MM.1S (cell line): ENCODE results near the gene ADCYAP1R1.

ENCODE experiments used
- DNase-seq: peaks from one replicate; pipeline ENCODE4 v3.0.0-alpha.2; 2015
- H2AFZ ChIP-seq: fragments of 300-600 bp; sonication (generic); 2 replicates; pipeline ENCODE4 v1.6.0; 2016; ENCODE audit warnings: antibody characterized with exemption, low read length
- H3F3A ChIP-seq: fragments of 300-600 bp; sonication (generic); 2 replicates; pipeline ENCODE4 v1.6.1; 2016; ENCODE audit warnings: mild to moderate bottlenecking, antibody characterized with exemption, low read length, moderate library complexity, mixed read lengths; ENCODE audit not compliant: insufficient read depth
- H3K27ac ChIP-seq: fragments of 300-600 bp; sonication (generic); 2 replicates; pipeline ENCODE4 v1.5.1; 2016; ENCODE audit warnings: mild to moderate bottlenecking, low read length
- H3K27me3 ChIP-seq: fragments of 300-600 bp; sonication (generic); replicated peaks from 2 replicates; pipeline ENCODE4 v1.6.0; 2016; ENCODE audit warnings: low read length; ENCODE audit not compliant: insufficient read depth
- H3K36me3 ChIP-seq: fragments of 300-600 bp; sonication (generic); replicated peaks from 2 replicates; pipeline ENCODE4 v1.6.1; 2016; ENCODE audit warnings: mild to moderate bottlenecking, low read length, mixed read lengths; ENCODE audit not compliant: insufficient read depth
- H3K4me1 ChIP-seq: fragments of 300-600 bp; sonication (generic); 2 replicates; pipeline ENCODE4 v1.6.1; 2016; ENCODE audit warnings: low read length, mixed read lengths
- H3K4me2 ChIP-seq: fragments of 300-600 bp; sonication (generic); 2 replicates; pipeline ENCODE4 v1.6.0; 2016; ENCODE audit warnings: low read depth, low read length
- H3K4me3 ChIP-seq: fragments of 300-600 bp; sonication (generic); 2 replicates; pipeline ENCODE4 v1.5.1; 2016; ENCODE audit warnings: low read length, mixed read lengths
- H3K79me2 ChIP-seq: fragments of 300-600 bp; sonication (generic); 2 replicates; pipeline ENCODE4 v1.6.1; 2016; ENCODE audit warnings: mixed run types, low read length, mixed read lengths
- H3K9ac ChIP-seq: fragments of 300-600 bp; sonication (generic); 2 replicates; pipeline ENCODE4 v1.6.1; 2016; ENCODE audit warnings: low read length, mixed read lengths
- H3K9me2 ChIP-seq: fragments of 300-600 bp; sonication (generic); replicated peaks from 2 replicates; pipeline ENCODE4 v1.6.1; 2016; ENCODE audit warnings: mild to moderate bottlenecking, low read length, mixed read lengths; ENCODE audit not compliant: insufficient read depth
- H3K9me3 ChIP-seq: fragments of 300-600 bp; sonication (generic); replicated peaks from 2 replicates; pipeline ENCODE4 v1.6.1; 2016; ENCODE audit warnings: mild to moderate bottlenecking, low read length, mixed read lengths; ENCODE audit not compliant: insufficient read depth
- H4K20me1 ChIP-seq: fragments of 300-600 bp; sonication (generic); 2 replicates; pipeline ENCODE4 v1.6.1; 2016; ENCODE audit warnings: mild to moderate bottlenecking, low read length, moderate library complexity, mixed read lengths; ENCODE audit not compliant: insufficient read depth
- CTCF ChIP-seq: fragments of 300-600 bp; sonication (generic); IDR thresholded peaks from 2 replicates; pipeline ENCODE4 v1.5.1; 2016; ENCODE audit warnings: antibody characterized with exemption, low read length, mixed read lengths
- EZH2 ChIP-seq: fragments of 300-600 bp; sonication (generic); optimal IDR thresholded peaks from 2 replicates; pipeline ENCODE3; 2017; ENCODE audit warnings: low read depth, mild to moderate bottlenecking, antibody characterized with exemption, low read length, mixed read lengths
- EZH2phosphoT487 ChIP-seq: fragments of 300-600 bp; sonication (generic); IDR thresholded peaks from 2 replicates; pipeline ENCODE4 v1.6.1; 2018; ENCODE audit warnings: antibody characterized with exemption, low read length

The ADCYAP1R1 gene

GRCh38 chr7:31107106-31108090 is 55.3 kb downstream of the ADCYAP1R1 start:
- DNase-seq = no peak

GRCh38 chr7:31108097-31108657 is 56.1 kb downstream of the ADCYAP1R1 start:
- Histone ChIP-seq H3K9ac (no peak overlapping the region), H3K9me2 (no peaks in the 10 kb centered on the region), H2AFZ (no peak overlapping the region), H3K4me2 (no peak overlapping the region), H3F3A (no peaks in the 10 kb centered on the region), H3K27me3 (no peaks in the 10 kb centered on the region), H3K36me3 (no peaks in the 10 kb centered on the region), H4K20me1 (no peaks in the 10 kb centered on the region), H3K27ac (no peak overlapping the region), H3K9me3 (no peaks in the 10 kb centered on the region), H3K79me2 (no peaks in the 10 kb centered on the region), H3K4me1 (no peaks in the 10 kb centered on the region), H3K4me3 (no peak overlapping the region)
- TF ChIP-seq EZH2 = no peak
- TF ChIP-seq EZH2phosphoT487 = no peak
- TF ChIP-seq CTCF = no peak
- DNase-seq = no peak

More at GRCh38 chr7:31107106-31108090, 55.3 kb downstream of the ADCYAP1R1 start:
- H3K79me2 ChIP-seq = no peaks in the 10 kb centered on the region
- H4K20me1 ChIP-seq = no peaks in the 10 kb centered on the region
- no peaks in the 10 kb centered on the region for H3K27me3 ChIP-seq
- H2AFZ ChIP-seq = no peak overlapping the region
- H3F3A ChIP-seq = no peaks in the 10 kb centered on the region
- no peaks in the 10 kb centered on the region for H3K36me3 ChIP-seq
- TF ChIP-seq CTCF = no peak
- TF ChIP-seq EZH2phosphoT487 = no peak
- no peak for TF ChIP-seq EZH2
- no peak overlapping the region for H3K4me2 ChIP-seq
- no peak overlapping the region for H3K27ac ChIP-seq
- H3K4me3 ChIP-seq = no peak overlapping the region
- H3K9ac ChIP-seq = no peak overlapping the region
- no peaks in the 10 kb centered on the region for H3K4me1 ChIP-seq
- no peaks in the 10 kb centered on the region for H3K9me2 ChIP-seq
- H3K9me3 ChIP-seq = no peaks in the 10 kb centered on the region

GRCh38 chr7:31109751-31110150 is 57.6 kb downstream of the ADCYAP1R1 start:
- Histone ChIP-seq H4K20me1 (no peaks in the 10 kb centered on the region), H3K27me3 (no peaks in the 10 kb centered on the region), H3K9me2 (no peaks in the 10 kb centered on the region), H3K36me3 (no peaks in the 10 kb centered on the region), H3F3A (no peaks in the 10 kb centered on the region), H3K4me2 (no peak overlapping the region), H3K9me3 (no peaks in the 10 kb centered on the region), H3K4me1 (no peaks in the 10 kb centered on the region), H3K4me3 (no peak overlapping the region), H3K27ac (no peak overlapping the region), H2AFZ (no peak overlapping the region), H3K9ac (no peak overlapping the region), H3K79me2 (no peaks in the 10 kb centered on the region)
- DNase-seq = no peak
- no peak for TF ChIP-seq CTCF
- no peak for TF ChIP-seq EZH2
- TF ChIP-seq EZH2phosphoT487 = no peak
